H9 (cell line): Measurements from ENCODE around the gene SLC29A4. TPM values are rescaled to one million over a fixed set of nuclear protein-coding genes. Genes with fewer than 3 reads are reported as not detected.
"Not testable (repeated sequence)": the region's sequence is repeated elsewhere in the genome, so short reads cannot be mapped to it uniquely, and the experiment has no call there.

Experiments
- DNase-seq: peaks from one replicate; pipeline ENCODE4 v3.0.0-alpha.2; 2017
- H2AFZ ChIP-seq: one replicate; pipeline ENCODE4 v1.6.1; 2013; ENCODE audit warnings: mild to moderate bottlenecking, low read length, control low read depth, moderate library complexity
- H2AK5ac ChIP-seq: 2 replicates; pipeline ENCODE4 v1.6.1; 2013; ENCODE audit warnings: low read length, control low read depth, mixed read lengths; ENCODE audit not compliant: insufficient read length
- H2BK120ac ChIP-seq: one replicate; pipeline ENCODE4 v1.6.1; 2013; ENCODE audit warnings: low read depth, mild to moderate bottlenecking, low read length, control low read depth, inconsistent platforms; ENCODE audit not compliant: poor library complexity, severe bottlenecking
- H2BK12ac ChIP-seq: 2 replicates; pipeline ENCODE4 v1.6.1; 2013; ENCODE audit warnings: low read length, control low read depth, mixed read lengths, low read depth; ENCODE audit not compliant: insufficient read length
- H2BK15ac ChIP-seq: 2 replicates; pipeline ENCODE4 v1.6.1; 2013; ENCODE audit warnings: low read depth, low read length, control low read depth
- H2BK20ac ChIP-seq: one replicate; pipeline ENCODE4 v1.6.1; 2013; ENCODE audit warnings: low read depth, mild to moderate bottlenecking, low read length, control low read depth, inconsistent platforms; ENCODE audit not compliant: poor library complexity, severe bottlenecking
- H2BK5ac ChIP-seq: 2 replicates; pipeline ENCODE4 v1.6.1; 2013; ENCODE audit warnings: low read length, control low read depth, mixed read lengths; ENCODE audit not compliant: insufficient read length
- H3K14ac ChIP-seq: 2 replicates; pipeline ENCODE4 v1.6.1; 2013; ENCODE audit warnings: low read length, control low read depth; ENCODE audit not compliant: insufficient read depth
- H3K18ac ChIP-seq: 2 replicates; pipeline ENCODE4 v1.6.1; 2013; ENCODE audit warnings: low read depth, mild to moderate bottlenecking, mixed read lengths, low read length, control low read depth; ENCODE audit not compliant: insufficient read length
- H3K23ac ChIP-seq: 2 replicates; pipeline ENCODE4 v1.6.1; 2013; ENCODE audit warnings: low read length, control low read depth, mixed read lengths, low read depth; ENCODE audit not compliant: insufficient read length
- H3K23me2 ChIP-seq: 2 replicates; pipeline ENCODE4 v1.6.1; 2013; ENCODE audit warnings: low read depth, mild to moderate bottlenecking, mixed read lengths, low read length, control low read depth; ENCODE audit not compliant: insufficient read length, poor library complexity, severe bottlenecking
- H3K27ac ChIP-seq: 2 replicates; pipeline ENCODE4 v1.5.1; 2013; ENCODE audit warnings: low read length, control low read depth, mixed read lengths, low read depth; ENCODE audit not compliant: insufficient read length
- H3K27me3 ChIP-seq: 2 replicates; pipeline ENCODE4 v1.6.1; 2013; ENCODE audit warnings: low read length, control low read depth, inconsistent platforms; ENCODE audit not compliant: insufficient read depth
- H3K4ac ChIP-seq: 2 replicates; pipeline ENCODE4 v1.6.1; 2013; ENCODE audit warnings: low read depth, mild to moderate bottlenecking, control low read depth, inconsistent platforms, low read length, moderate library complexity
- H3K4me1 ChIP-seq: 2 replicates; pipeline ENCODE4 v1.6.1; 2013; ENCODE audit warnings: low read length, control low read depth, inconsistent platforms; ENCODE audit not compliant: insufficient read depth
- H3K4me2 ChIP-seq: 2 replicates; pipeline ENCODE4 v1.6.1; 2013; ENCODE audit warnings: low read length, control low read depth, mixed read lengths; ENCODE audit not compliant: insufficient read length, insufficient read depth
- H3K56ac ChIP-seq: 2 replicates; pipeline ENCODE4 v1.6.1; 2013; ENCODE audit warnings: low read depth, mild to moderate bottlenecking, mixed read lengths, low read length, control low read depth; ENCODE audit not compliant: insufficient read length
- H3K79me1 ChIP-seq: 2 replicates; pipeline ENCODE4 v1.6.1; 2013; ENCODE audit warnings: low read depth, mild to moderate bottlenecking, moderate library complexity, low read length, control low read depth, inconsistent platforms; ENCODE audit not compliant: insufficient read depth, poor library complexity, severe bottlenecking
- H3K79me2 ChIP-seq: 2 replicates; pipeline ENCODE4 v1.6.1; 2013; ENCODE audit warnings: low read length, control low read depth, inconsistent platforms; ENCODE audit not compliant: insufficient read depth
- H3K9ac ChIP-seq: 2 replicates; pipeline ENCODE4 v1.6.1; 2013; ENCODE audit warnings: low read length, control low read depth, mixed read lengths; ENCODE audit not compliant: insufficient read length; ENCODE audit errors: extremely low read depth
- H3K9me3 ChIP-seq: one replicate; pipeline ENCODE4 v1.6.1; 2013; ENCODE audit warnings: low read depth, low read length, inconsistent platforms; ENCODE audit not compliant: control insufficient read depth
- H3T11ph ChIP-seq: one replicate; pipeline ENCODE4 v1.6.1; 2013; ENCODE audit warnings: mild to moderate bottlenecking, low read length, control low read depth, inconsistent platforms
- H4K20me1 ChIP-seq: one replicate; pipeline ENCODE4 v1.6.1; 2013; ENCODE audit not compliant: control insufficient read depth, insufficient read length, insufficient read depth
- H4K5ac ChIP-seq: 2 replicates; pipeline ENCODE4 v1.6.1; 2013; ENCODE audit warnings: low read depth, mild to moderate bottlenecking, mixed read lengths, low read length, control low read depth; ENCODE audit not compliant: insufficient read length
- H4K8ac ChIP-seq: replicated peaks from 2 replicates; pipeline ENCODE4 v1.6.1; 2013; ENCODE audit warnings: low read length, control low read depth, mixed read lengths, low read depth; ENCODE audit not compliant: insufficient read length
- H4K91ac ChIP-seq: 2 replicates; pipeline ENCODE4 v1.6.1; 2013; ENCODE audit warnings: low read depth, mild to moderate bottlenecking, moderate library complexity, mixed read lengths, low read length, control low read depth; ENCODE audit not compliant: insufficient read length
- H3K27ac Mint-ChIP-seq, 3 experiments: 2 replicates in 2 of 3; 3 replicates in 1 of 3; pipeline ENCODE4 v1.8.0; 2020 to 2021; ENCODE audit warnings: mixed read lengths in 3 of 3, mild to moderate bottlenecking in 1 of 3, moderate library complexity in 1 of 3
- H3K27me3 Mint-ChIP-seq: 2 replicates; pipeline ENCODE4 v1.8.0; 2021; ENCODE audit warnings: low read depth, mild to moderate bottlenecking, moderate library complexity, mixed read lengths
- H3K36me3 Mint-ChIP-seq, 3 experiments: 2 replicates in 2 of 3; 3 replicates in 1 of 3; pipeline ENCODE4 v1.8.0; 2020 to 2021; ENCODE audit warnings: low read depth in 3 of 3, mixed read lengths in 3 of 3; ENCODE audit not compliant: insufficient read depth in 1 of 3
- H3K4me1 Mint-ChIP-seq, 2 experiments: 2 replicates each; pipeline ENCODE4 v1.8.0; 2020; ENCODE audit warnings: mixed read lengths in 2 of 2
- H3K4me3 Mint-ChIP-seq, 2 experiments: 2 replicates in 1 of 2; 3 replicates in 1 of 2; pipeline ENCODE4 v1.8.0; 2020 to 2021; ENCODE audit warnings: mild to moderate bottlenecking in 2 of 2, mixed read lengths in 2 of 2, moderate library complexity in 1 of 2
- H3K9me3 Mint-ChIP-seq, 2 experiments: 2 replicates in 1 of 2; 3 replicates in 1 of 2; pipeline ENCODE4 v1.8.0; 2020; ENCODE audit warnings: mild to moderate bottlenecking in 2 of 2, mixed read lengths in 2 of 2, moderate library complexity in 1 of 2
- WGBS: extraction: QIAGEN DNeasy Blood & Tissue Kit; methylation state at CpG from one replicate; pipeline ENCODE4 v1.1.7; 2013; ENCODE audit warnings: missing lambda C conversion rate, low lambda C conversion rate, mixed read lengths; ENCODE audit not compliant: insufficient read length; ENCODE audit errors: extremely low coverage; 5-methylcytosine and 5-hydroxymethylcytosine counted together
- total RNA-seq: library from RNA; stranded (reverse); gene quantifications from 2 replicates; pipeline ENCODE4 v1.2.1, GENCODE V29; 2021

SLC29A4 gene
- total RNA-seq, 1 experiment from 2014 or later = 12.4 TPM

DNA sequence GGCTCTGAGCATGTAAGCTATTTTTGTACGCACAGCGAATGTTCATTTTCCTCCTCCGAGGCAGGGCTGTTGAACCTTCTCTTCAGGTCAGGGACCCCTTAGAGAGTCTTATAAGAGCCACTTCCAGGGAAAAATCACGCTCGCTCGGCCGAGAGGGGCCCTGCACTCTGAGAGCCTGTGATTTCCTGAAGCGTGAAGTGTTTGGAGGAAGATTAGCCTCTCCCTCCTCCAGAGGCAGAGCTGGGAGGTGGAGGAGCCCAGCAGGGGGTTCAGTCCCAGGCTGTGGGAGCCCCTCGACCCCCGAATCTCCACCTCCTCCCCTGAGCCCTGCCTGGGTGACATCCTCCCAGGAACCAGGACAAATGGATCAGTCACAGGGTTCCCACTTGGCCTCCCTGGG lies 19.7 kb upstream of the SLC29A4 start:
- H4K8ac ChIP-seq, H3K27me3 ChIP-seq, H3K79me2 ChIP-seq, H3K23ac ChIP-seq, H3K56ac ChIP-seq, H2AFZ ChIP-seq, H3K9me3 ChIP-seq, H3K23me2 ChIP-seq, H4K5ac ChIP-seq, H2AK5ac ChIP-seq, H3K27me3 Mint-ChIP-seq, H3K4me3 Mint-ChIP-seq, H3K18ac ChIP-seq, H2BK5ac ChIP-seq, H3T11ph ChIP-seq, H3K9me3 Mint-ChIP-seq, H3K79me1 ChIP-seq, H4K20me1 ChIP-seq, H2BK12ac ChIP-seq, H2BK120ac ChIP-seq, H3K9ac ChIP-seq, H3K27ac ChIP-seq, H3K4me1 ChIP-seq, H3K36me3 Mint-ChIP-seq, H4K91ac ChIP-seq, H2BK20ac ChIP-seq, H2BK15ac ChIP-seq, H3K4me2 ChIP-seq, DNase-seq, H3K14ac ChIP-seq, H3K4ac ChIP-seq: not testable (repeated sequence)
- Mint-ChIP-seq H3K4me1 (peaks cover 10 to 17% of the 10 kb centered on the region in 2 experiments), H3K27ac (peak overlapping the region in 1 of 3 experiments; percentile 47; a peak in 1 of 7 replicates)
- WGBS = no CpG with 5 or more reads among the region's 10 CpGs
